IMR-90 (cell line): ENCODE data around the gene C7orf25. TPM values are rescaled to one million over a fixed set of nuclear protein-coding genes. Genes with fewer than 3 reads are reported as not detected.

ENCODE experiments used
- ATAC-seq: fragments of 200-7000 bp; cut with Tn5 transposase; 2 replicates; pipeline ENCODE4 v1.9.1; 2020; ENCODE audit warnings: low read depth, mild to moderate bottlenecking, moderate library complexity
- BruUV-seq: library from RNA; stranded (reverse); fragments of 400-500 nt; replicated peaks from 2 replicates; lab custom pipeline; 2021; lab: Mats Ljungman, UMichigan
- CTCF ChIA-PET: fragments of 300-600 bp; formaldehyde crosslinking; extraction: SDS; loops from one replicate; lab custom pipeline; 2021; ENCODE audit warnings: antibody characterized with exemption; lab: Yijun Ruan, JAX
- POLR2A ChIA-PET: fragments of 300-600 bp; sonication (Branson Sonifier 250); formaldehyde crosslinking; loops from one replicate; lab custom pipeline; 2022; ENCODE audit warnings: antibody characterized with exemption; ENCODE audit not compliant: unreplicated experiment; lab: Charles Lee
- DNase-seq: peaks from one replicate; pipeline ENCODE4 v3.0.0; 2013
- H2AFZ ChIP-seq: replicated peaks from 2 replicates; pipeline ENCODE3; 2013; ENCODE audit warnings: low read length, mild to moderate bottlenecking; ENCODE audit not compliant: poor library complexity
- H2AK5ac ChIP-seq: 2 replicates; pipeline ENCODE4 v1.6.1; 2013; ENCODE audit warnings: low read depth, low read length, inconsistent platforms
- H2AK9ac ChIP-seq: replicated peaks from 2 replicates; pipeline ENCODE3; 2013; ENCODE audit warnings: mild to moderate bottlenecking, low read depth, low read length, moderate library complexity; ENCODE audit not compliant: poor library complexity
- H2BK120ac ChIP-seq: 2 replicates; pipeline ENCODE4 v1.6.1; 2013; ENCODE audit warnings: low read depth, low read length, inconsistent platforms
- H2BK15ac ChIP-seq: 3 replicates; pipeline ENCODE4 v1.6.1; 2013; ENCODE audit warnings: low read depth, low read length, inconsistent platforms
- H2BK20ac ChIP-seq: 2 replicates; pipeline ENCODE4 v1.6.1; 2013; ENCODE audit warnings: low read depth, mild to moderate bottlenecking, inconsistent platforms, low read length, moderate library complexity
- H2BK5ac ChIP-seq: 2 replicates; pipeline ENCODE4 v1.6.1; 2013; ENCODE audit warnings: mild to moderate bottlenecking, low read depth, low read length, inconsistent platforms; ENCODE audit not compliant: poor library complexity, severe bottlenecking
- H3K14ac ChIP-seq: replicated peaks from 2 replicates; pipeline ENCODE4 v1.6.1; 2013; ENCODE audit warnings: low read depth, low read length, inconsistent platforms
- H3K18ac ChIP-seq: 2 replicates; pipeline ENCODE4 v1.6.1; 2013; ENCODE audit warnings: low read depth, low read length, control low read depth
- H3K23ac ChIP-seq: 2 replicates; pipeline ENCODE4 v1.6.1; 2013; ENCODE audit warnings: low read depth, low read length, inconsistent platforms
- H3K27ac ChIP-seq: 2 replicates; pipeline ENCODE4 v1.5.1; 2013; ENCODE audit warnings: mild to moderate bottlenecking, control low read depth, low read length; ENCODE audit not compliant: insufficient read depth
- H3K27me3 ChIP-seq: 2 replicates; pipeline ENCODE4 v1.6.1; 2013; ENCODE audit warnings: low read length; ENCODE audit not compliant: control insufficient read depth, insufficient read depth
- H3K36me3 ChIP-seq: 2 replicates; pipeline ENCODE4 v1.6.1; 2013; ENCODE audit warnings: low read length, mixed read lengths; ENCODE audit not compliant: control insufficient read depth, insufficient read depth
- H3K4ac ChIP-seq: 2 replicates; pipeline ENCODE4 v1.6.1; 2013; ENCODE audit warnings: low read depth, low read length, inconsistent platforms
- H3K4me1 ChIP-seq: 2 replicates; pipeline ENCODE4 v1.6.1; 2013; ENCODE audit warnings: low read length, mixed read lengths; ENCODE audit not compliant: control insufficient read depth, insufficient read depth
- H3K4me2 ChIP-seq: 2 replicates; pipeline ENCODE4 v1.6.1; 2013; ENCODE audit warnings: low read depth, mild to moderate bottlenecking, control low read depth, low read length, moderate library complexity
- H3K4me3 ChIP-seq: 2 replicates; pipeline ENCODE4 v1.5.1; 2013; ENCODE audit warnings: low read depth, mild to moderate bottlenecking, control low read depth, low read length, moderate library complexity; ENCODE audit not compliant: insufficient read depth
- H3K56ac ChIP-seq: 2 replicates; pipeline ENCODE4 v1.6.1; 2013; ENCODE audit warnings: low read length, inconsistent platforms; ENCODE audit not compliant: insufficient read depth; ENCODE audit errors: extremely low read depth
- H3K79me1 ChIP-seq, 2 experiments: 2 replicates each; pipeline ENCODE4 v1.6.1; 2013; ENCODE audit warnings: low read length in 2 of 2, inconsistent platforms in 1 of 2, low read depth in 1 of 2
- H3K9ac ChIP-seq: 2 replicates; pipeline ENCODE4 v1.6.1; 2013; ENCODE audit warnings: low read depth, low read length, control low read depth
- H3K9me1 ChIP-seq: 2 replicates; pipeline ENCODE4 v1.6.1; 2013; ENCODE audit warnings: low read length, inconsistent platforms; ENCODE audit not compliant: insufficient read depth
- H3K9me3 ChIP-seq: 2 replicates; pipeline ENCODE4 v1.6.1; 2013; ENCODE audit warnings: low read length; ENCODE audit not compliant: control insufficient read depth, insufficient read depth
- H4K20me1 ChIP-seq: 2 replicates; pipeline ENCODE4 v1.6.1; 2013; ENCODE audit warnings: low read length, inconsistent platforms; ENCODE audit not compliant: insufficient read depth
- H4K5ac ChIP-seq: 2 replicates; pipeline ENCODE4 v1.6.1; 2013; ENCODE audit warnings: mild to moderate bottlenecking, low read depth, low read length, control low read depth
- H4K8ac ChIP-seq, 2 experiments: 2 replicates each; pipeline ENCODE4 v1.6.1; 2013; ENCODE audit warnings: low read depth in 2 of 2, low read length in 2 of 2, control low read depth in 1 of 2, inconsistent platforms in 1 of 2
- H4K91ac ChIP-seq: 2 replicates; pipeline ENCODE4 v1.6.1; 2013; ENCODE audit warnings: low read depth, low read length, inconsistent platforms; ENCODE audit not compliant: insufficient read depth
- CEBPB ChIP-seq: IDR thresholded peaks from 2 replicates; pipeline ENCODE4 v1.6.1; 2012; ENCODE audit warnings: low read depth, low read length, improper control_type of control experiment
- CHD1 ChIP-seq: IDR thresholded peaks from 2 replicates; pipeline ENCODE4 v1.6.1; 2012; ENCODE audit warnings: low read depth, low read length, improper control_type of control experiment
- FOS ChIP-seq: fragments of 150-350 bp; IDR thresholded peaks from 2 replicates; pipeline ENCODE4 v1.6.1; 2016; ENCODE audit warnings: low read depth, low read length
- MAFK ChIP-seq: IDR thresholded peaks from 2 replicates; pipeline ENCODE4 v1.6.1; 2012; ENCODE audit warnings: low read depth, low read length, improper control_type of control experiment
- MAZ ChIP-seq: IDR thresholded peaks from 2 replicates; pipeline ENCODE4 v1.6.1; 2012; ENCODE audit warnings: low read depth, mild to moderate bottlenecking, low read length, improper control_type of control experiment, moderate library complexity, borderline replicate concordance
- MXI1 ChIP-seq: IDR thresholded peaks from 2 replicates; pipeline ENCODE4 v1.6.1; 2012; ENCODE audit warnings: low read depth, mild to moderate bottlenecking, low read length, moderate library complexity, borderline replicate concordance
- NFE2L2 ChIP-seq: fragments of 150-350 bp; IDR thresholded peaks from 2 replicates; pipeline ENCODE4 v1.6.1; 2016; ENCODE audit warnings: low read depth, mild to moderate bottlenecking, low read length
- RAD21 ChIP-seq: IDR thresholded peaks from 2 replicates; pipeline ENCODE4 v1.6.1; 2012; ENCODE audit warnings: low read length, improper control_type of control experiment
- RCOR1 ChIP-seq: IDR thresholded peaks from 2 replicates; pipeline ENCODE4 v1.6.1; 2012; ENCODE audit warnings: mild to moderate bottlenecking, low read length, improper control_type of control experiment; ENCODE audit not compliant: insufficient replicate concordance
- RFX5 ChIP-seq: IDR thresholded peaks from 2 replicates; pipeline ENCODE4 v1.8.0; 2012; ENCODE audit warnings: low read depth, mild to moderate bottlenecking, low read length, moderate library complexity
- SMC3 ChIP-seq: fragments of 150-350 bp; IDR thresholded peaks from 2 replicates; pipeline ENCODE4 v1.6.1; 2016; ENCODE audit warnings: low read depth, mild to moderate bottlenecking, antibody characterized with exemption, low read length, moderate library complexity
- WGBS, 2 experiments: methylation state at CpG; one replicate each; pipeline versions ENCODE4 v1.1.5 to v1.1.7; 2013; ENCODE audit warnings: missing lambda C conversion rate in 2 of 2; ENCODE audit not compliant: insufficient read length in 1 of 2; ENCODE audit errors: extremely low coverage in 2 of 2; 5-methylcytosine and 5-hydroxymethylcytosine counted together
- dilution Hi-C: fragments of 300-500 bp; cut with HindIII; formaldehyde crosslinking; loops from one replicate; pipeline ENCODE4 v1.14.3; 2018; ENCODE audit warnings: low sequenced_read_pairs; ENCODE audit not compliant: unreplicated experiment
- in situ Hi-C: fragments of 300-500 bp; cut with MboI; formaldehyde crosslinking; loops from 3 replicates; pipeline ENCODE4 v1.14.3; 2019; ENCODE audit warnings: low sequenced_read_pairs, inconsistent platforms, mixed read lengths
- intact Hi-C: fragments of 100-400 bp; cut with micrococcal nuclease; formaldehyde crosslinking; loops from 2 replicates; pipeline ENCODE4 v1.10.0; 2022
- polyA plus RNA-seq, 3 experiments: library from polyadenylated mRNA; depleted of rRNA; stranded (reverse); fragments of >200 nt; gene quantifications; 2 replicates each; pipeline ENCODE4 v1.2.3, GENCODE V29; 2012; ENCODE audit warnings: low replicate concordance in 1 of 3
- total RNA-seq: library from RNA; depleted of rRNA; stranded (reverse); fragments of >200 nt; gene quantifications from 2 replicates; pipeline ENCODE4 v1.2.3, GENCODE V29; 2012
- TF ChIP-seq, protein P1 (sequence below): fragments of 150-350 bp; IDR thresholded peaks from 2 replicates; pipeline ENCODE4 v1.6.1; 2017; ENCODE audit warnings: mild to moderate bottlenecking, antibody characterized with exemption, low read length, low read depth

Gene C7orf25
- total and polyA plus RNA-seq, 2 of the 4 experiments (the other 2 are of a cell fraction), result 4.5 to 6.1 TPM

DNA sequence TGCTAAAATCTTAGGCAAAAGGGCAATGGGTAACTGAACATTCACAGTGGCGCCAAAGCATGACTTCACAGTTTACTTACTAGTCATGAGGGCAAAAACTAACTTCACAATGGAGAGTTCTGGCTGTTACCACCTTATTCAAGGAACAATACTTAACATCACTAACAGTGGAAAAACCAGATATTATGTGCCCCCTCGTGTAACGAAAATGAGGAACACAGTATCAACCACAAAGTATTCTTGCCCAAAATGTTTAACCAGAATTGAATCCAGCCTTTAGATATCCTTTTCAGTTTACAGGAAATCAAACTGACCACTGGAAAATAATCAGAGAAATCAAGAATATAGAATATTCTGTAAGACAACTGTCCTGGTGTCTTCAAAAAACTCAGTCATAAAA lies 9.5 kb downstream of the C7orf25 start:
- no peak overlapping the region for H3K9ac ChIP-seq
- H3K18ac ChIP-seq, result no peak overlapping the region
- no peak overlapping the region for H4K8ac ChIP-seq
- H2AK5ac ChIP-seq, result no peak overlapping the region
- H2BK20ac ChIP-seq, result no peak overlapping the region
- intact Hi-C loops (no loop called here), in situ Hi-C loops (no loop called here), dilution Hi-C loops (no loop called here)
- H3K27me3 ChIP-seq, result no peaks in the 10 kb centered on the region; the same call in 1 of the 2 replicates
- H3K14ac ChIP-seq, result no peak overlapping the region
- no peak overlapping the region for H2BK120ac ChIP-seq
- no peaks in the 10 kb centered on the region; the same call in 1 of the 2 replicates for H4K20me1 ChIP-seq
- no peaks in the 10 kb centered on the region for H3K79me1 ChIP-seq
- no peaks in the 10 kb centered on the region; the same call in 1 of the 2 replicates for H3K4me1 ChIP-seq
- no peak overlapping the region for H4K91ac ChIP-seq
- H2BK15ac ChIP-seq, result no peak overlapping the region
- H3K4me2 ChIP-seq, result no peak overlapping the region
- H3K56ac ChIP-seq, result no peak overlapping the region
- H3K4ac ChIP-seq, result no peak overlapping the region
- WGBS, 2 experiments, result 100% methylated on average over 1 of the region's 3 CpGs; no CpG with 5 or more reads in 1 of the 2 experiments
- H3K23ac ChIP-seq, result no peak overlapping the region
- TF ChIP-seq RCOR1, result no peak
- no peak for TF ChIP-seq MAFK
- TF ChIP-seq RFX5, result no peak
- no peak for TF ChIP-seq RAD21
- TF ChIP-seq FOS, result no peak
- TF ChIP-seq CEBPB, result no peak
- no peak for TF ChIP-seq SMC3
- TF ChIP-seq MAZ, result no peak
- no peak for TF ChIP-seq MXI1
- TF ChIP-seq, protein P1, sequence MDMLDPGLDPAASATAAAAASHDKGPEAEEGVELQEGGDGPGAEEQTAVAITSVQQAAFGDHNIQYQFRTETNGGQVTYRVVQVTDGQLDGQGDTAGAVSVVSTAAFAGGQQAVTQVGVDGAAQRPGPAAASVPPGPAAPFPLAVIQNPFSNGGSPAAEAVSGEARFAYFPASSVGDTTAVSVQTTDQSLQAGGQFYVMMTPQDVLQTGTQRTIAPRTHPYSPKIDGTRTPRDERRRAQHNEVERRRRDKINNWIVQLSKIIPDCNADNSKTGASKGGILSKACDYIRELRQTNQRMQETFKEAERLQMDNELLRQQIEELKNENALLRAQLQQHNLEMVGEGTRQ, result no peak
- no peak for TF ChIP-seq CHD1
- TF ChIP-seq NFE2L2, result no peak
- H3K36me3 ChIP-seq, result no peaks in the 10 kb centered on the region
- ATAC-seq (no peak), DNase-seq (no peak)
- H3K9me1 ChIP-seq, result 0 out of 2 replicates have a peak, but pooled peaks cover 2% of the 10 kb centered on the region
- H3K4me3 ChIP-seq, result no peak overlapping the region
- no peak overlapping the region for H2AFZ ChIP-seq
- H3K9me3 ChIP-seq, result no peaks in the 10 kb centered on the region
- ChIA-PET POLR2A (no interaction called here), CTCF (no interaction called here)
- H2AK9ac ChIP-seq, result no peak overlapping the region
- H2BK5ac ChIP-seq, result no peak overlapping the region
- no peak overlapping the region for H4K5ac ChIP-seq
- no peak overlapping the region for H3K27ac ChIP-seq
- no TSS peak for BruUV-seq
